Right lobe of liver (tissue), 4 donors: Measurements from ENCODE around the gene TMC4.
"Not testable (repeated sequence)": the region's sequence is repeated elsewhere in the genome, so short reads cannot be mapped to it uniquely, and the experiment has no call there.

Experiments used
- POLR2A ChIP-seq: fragments of 450-650 bp; IDR thresholded peaks from one replicate; pipeline ENCODE4 v1.6.1; 2017; ENCODE audit warnings: antibody characterized with exemption, mild to moderate bottlenecking
- TF ChIP-seq, protein P1 (sequence below), 4 donors: fragments of 200-600 bp in 3 of 4; fragments of 450-650 bp in 1 of 4; IDR thresholded peaks; one replicate each; pipeline versions ENCODE4 v1.5.1 to v1.8.0; 2016 to 2022; ENCODE audit warnings: antibody characterized with exemption in 4 of 4, mild to moderate bottlenecking in 2 of 4
- donor health status: DM: no; HTN: no; CAD: no.
- donor health status: DM: no; HTN: no; CAD: no.
- donor health status: DM: no; HTN: yes; CAD: no.

GRCh38 chr19:54214734-54215133 lies 41.8 kb upstream of the TMC4 start:
- TF ChIP-seq, protein P1, sequence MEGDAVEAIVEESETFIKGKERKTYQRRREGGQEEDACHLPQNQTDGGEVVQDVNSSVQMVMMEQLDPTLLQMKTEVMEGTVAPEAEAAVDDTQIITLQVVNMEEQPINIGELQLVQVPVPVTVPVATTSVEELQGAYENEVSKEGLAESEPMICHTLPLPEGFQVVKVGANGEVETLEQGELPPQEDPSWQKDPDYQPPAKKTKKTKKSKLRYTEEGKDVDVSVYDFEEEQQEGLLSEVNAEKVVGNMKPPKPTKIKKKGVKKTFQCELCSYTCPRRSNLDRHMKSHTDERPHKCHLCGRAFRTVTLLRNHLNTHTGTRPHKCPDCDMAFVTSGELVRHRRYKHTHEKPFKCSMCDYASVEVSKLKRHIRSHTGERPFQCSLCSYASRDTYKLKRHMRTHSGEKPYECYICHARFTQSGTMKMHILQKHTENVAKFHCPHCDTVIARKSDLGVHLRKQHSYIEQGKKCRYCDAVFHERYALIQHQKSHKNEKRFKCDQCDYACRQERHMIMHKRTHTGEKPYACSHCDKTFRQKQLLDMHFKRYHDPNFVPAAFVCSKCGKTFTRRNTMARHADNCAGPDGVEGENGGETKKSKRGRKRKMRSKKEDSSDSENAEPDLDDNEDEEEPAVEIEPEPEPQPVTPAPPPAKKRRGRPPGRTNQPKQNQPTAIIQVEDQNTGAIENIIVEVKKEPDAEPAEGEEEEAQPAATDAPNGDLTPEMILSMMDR (IDR thresholded peaks at IDR 0.05): not testable (repeated sequence)
- not testable (repeated sequence) for TF ChIP-seq POLR2A
